Bronchial epithelial cell (primary cell): ENCODE results near the gene HDAC9. TPM values are rescaled to one million over a fixed set of nuclear protein-coding genes. Genes with fewer than 3 reads are reported as not detected.
A peak's percentile ranks its signal among the peaks of the same experiment; 100 is the strongest.

Source experiments
- DNase-seq: peaks from one replicate; pipeline ENCODE4 v3.0.0-alpha.2; 2010; ENCODE audit warnings: low read depth
- FAIRE-seq: peaks from 2 replicates; lab custom pipeline; 2011; peaks lifted over from hg19 to GRCh38; lab: Jason Lieb, UNC
- H3K27me3 ChIP-seq: 2 replicates; pipeline ENCODE4 v1.5.1; 2011; ENCODE audit warnings: low read length; ENCODE audit not compliant: control insufficient read depth, insufficient read depth
- H3K36me3 ChIP-seq: 2 replicates; pipeline ENCODE4 v1.5.1; 2011; ENCODE audit warnings: low read length; ENCODE audit not compliant: control insufficient read depth, insufficient read depth
- H3K4me3 ChIP-seq: 2 replicates; pipeline ENCODE4 v1.5.1; 2011; ENCODE audit warnings: mild to moderate bottlenecking, low read depth, low read length, control low read depth
- CTCF ChIP-seq: IDR thresholded peaks from 2 replicates; pipeline ENCODE4 v1.5.1; 2011; ENCODE audit warnings: mild to moderate bottlenecking, moderate library complexity, low read length, control low read depth, inconsistent platforms; ENCODE audit not compliant: insufficient read depth, severe bottlenecking
- total RNA-seq: library from RNA; depleted of rRNA; stranded (reverse); fragments of >200 nt; gene quantifications from 2 replicates; pipeline ENCODE4 v1.2.1, GENCODE V29; 2014

HDAC9 gene
- total RNA-seq, 1 donor from 2014 or later, result 12.1 TPM

GRCh38 chr7:18552316-18552916 lies 56.9 kb downstream of the HDAC9 start:
- no peaks in the 10 kb centered on the region for H3K36me3 ChIP-seq
- H3K4me3 ChIP-seq, result no peak overlapping the region
- FAIRE-seq, result no peak
- TF ChIP-seq CTCF, result no peak
- DNase-seq, result no peak
- no peaks in the 10 kb centered on the region for H3K27me3 ChIP-seq

- H3K27me3 ChIP-seq, result no peaks in the 10 kb centered on the region
- TF ChIP-seq CTCF, result no peak
- FAIRE-seq (no peak), DNase-seq (peak; percentile 28)
- no peak overlapping the region for H3K4me3 ChIP-seq
- no peaks in the 10 kb centered on the region for H3K36me3 ChIP-seq
Observed at GRCh38 chr7:18552943-18553604, 57.5 kb downstream of the HDAC9 start.

GRCh38 chr7:18553605-18554003 lies 58.1 kb downstream of the HDAC9 start:
- no peak for FAIRE-seq

GRCh38 chr7:18555120-18555519 lies 59.6 kb downstream of the HDAC9 start:
- Histone ChIP-seq H3K27me3 (no peaks in the 10 kb centered on the region), H3K36me3 (no peaks in the 10 kb centered on the region), H3K4me3 (no peak overlapping the region)
- FAIRE-seq (no peak), DNase-seq (no peak)
- no peak for TF ChIP-seq CTCF

More at GRCh38 chr7:18553605-18554003, 58.1 kb downstream of the HDAC9 start:
- Histone ChIP-seq H3K27me3 (no peaks in the 10 kb centered on the region), H3K36me3 (no peaks in the 10 kb centered on the region), H3K4me3 (no peak overlapping the region)
- no peak for DNase-seq
- no peak for TF ChIP-seq CTCF

GRCh38 chr7:18555968-18556367 lies 60.4 kb downstream of the HDAC9 start:
- TF ChIP-seq CTCF, result no peak
- Histone ChIP-seq H3K27me3 (no peaks in the 10 kb centered on the region), H3K4me3 (no peak overlapping the region), H3K36me3 (no peaks in the 10 kb centered on the region)
- DNase-seq, result peak; percentile 56
- FAIRE-seq, result no peak
